GM19467 (cell line): ENCODE results near the gene LILRB5.
"Not testable (repeated sequence)": the region's sequence is repeated elsewhere in the genome, so short reads cannot be mapped to it uniquely, and the experiment has no call there.

Experiments
- ATAC-seq: cut with Tn5 transposase; IDR thresholded peaks from one replicate; pipeline ENCODE4 v1.9.1; 2021; ENCODE audit warnings: mild to moderate bottlenecking, moderate library complexity; ENCODE audit not compliant: unreplicated experiment

LILRB5 gene

DNA sequence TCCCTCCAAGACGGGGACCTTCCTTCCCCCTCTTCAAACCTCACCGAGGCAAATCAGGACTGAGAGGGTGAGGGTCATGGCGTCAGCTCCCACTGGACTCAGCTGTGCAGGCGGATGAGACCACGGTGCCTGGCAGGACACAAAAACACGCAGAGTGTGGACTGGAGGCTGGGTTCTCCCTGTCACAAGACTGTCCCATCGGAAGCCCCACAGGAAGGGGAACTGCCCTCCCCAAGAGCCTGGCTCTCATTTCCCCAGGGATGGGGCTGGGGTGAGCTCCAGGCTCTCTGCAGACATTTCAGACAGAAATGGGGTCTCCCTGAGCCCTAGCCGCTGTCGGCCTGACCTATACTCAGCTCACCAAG lies at the start of gene LILRB5:
LILRB5 (minus strand) TSS at position 158 of the 365 bp plus-strand sequence; CDS start at position 78, 80 bp downstream.
- no peak for ATAC-seq

DNA sequence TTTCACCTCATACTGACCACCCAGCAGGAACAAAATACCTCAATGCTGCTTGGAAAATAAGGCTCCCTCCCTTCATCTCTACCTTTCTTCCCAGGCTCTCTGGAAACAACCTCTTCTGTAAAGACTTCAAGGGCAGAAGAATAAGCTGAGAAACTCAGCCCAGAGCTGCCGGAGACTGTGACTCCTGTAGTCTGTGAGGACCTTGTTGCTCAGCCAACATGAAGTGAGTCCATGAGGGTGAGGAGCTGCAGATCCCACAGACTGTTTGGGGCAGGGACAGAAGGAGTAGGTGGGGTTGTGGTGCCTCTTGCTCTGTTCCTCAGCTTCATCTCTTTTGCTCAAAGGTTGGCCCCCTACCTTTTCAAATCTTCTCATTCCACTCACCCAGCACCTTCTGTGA lies 48.1 kb upstream of the LILRB5 start:
- ATAC-seq, result no peak

DNA sequence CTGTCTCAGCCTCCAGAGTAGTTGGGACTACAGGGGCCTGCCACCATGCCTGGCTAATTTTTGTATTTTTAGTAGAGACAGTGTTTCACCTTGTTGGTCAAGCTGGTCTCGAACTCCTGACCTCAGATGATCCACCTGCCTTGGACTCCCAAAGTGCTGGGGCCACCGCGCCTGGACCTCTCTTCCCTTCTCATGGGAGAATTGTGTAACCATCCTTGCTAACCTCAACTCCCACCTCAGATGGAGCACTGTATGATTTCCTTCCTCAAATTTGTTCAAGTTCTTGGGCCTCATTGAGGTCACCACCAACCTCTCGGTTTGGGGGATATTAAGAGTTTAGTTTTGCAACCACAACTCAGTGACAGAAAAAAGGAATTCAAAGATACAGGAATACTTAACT lies 45.2 kb upstream of the LILRB5 start:
- no peak for ATAC-seq

DNA sequence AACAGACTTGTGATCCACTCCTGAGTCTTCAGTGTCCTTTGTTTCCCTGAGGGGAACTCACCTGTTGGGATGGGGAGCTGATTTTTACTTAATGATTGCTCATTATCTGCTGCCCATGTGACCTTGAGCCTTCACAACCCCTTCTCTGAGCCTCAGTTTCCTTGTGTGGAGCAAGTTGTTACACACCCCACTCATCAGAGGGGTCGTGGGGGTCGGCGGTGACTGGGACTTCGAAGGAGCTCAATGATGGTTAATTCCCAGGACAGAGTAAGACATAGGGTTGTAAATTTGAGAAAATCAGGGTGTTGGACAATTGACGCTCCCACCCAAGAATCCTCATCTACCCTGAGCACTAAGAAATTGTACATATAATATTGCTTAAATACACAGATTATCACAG lies 42.4 kb upstream of the LILRB5 start:
- ATAC-seq, result no peak

DNA sequence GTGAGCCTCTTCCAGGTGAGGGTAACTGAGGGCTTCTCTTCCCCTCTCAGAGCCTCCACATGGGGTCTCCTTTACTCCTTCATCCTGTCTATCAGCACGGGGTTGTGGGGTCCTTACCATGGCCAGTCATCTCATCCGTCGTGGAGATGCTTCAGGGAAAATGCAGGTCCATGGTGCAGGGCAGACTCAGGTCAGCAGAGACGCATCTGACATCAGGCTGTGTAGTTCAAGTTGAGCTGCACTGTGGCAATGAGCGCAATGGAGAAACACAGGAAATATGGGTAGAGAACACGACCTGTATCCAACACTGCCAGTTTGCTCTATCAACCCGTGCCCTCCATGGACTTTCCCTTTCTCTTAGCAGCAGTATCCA lies 42.0 kb upstream of the LILRB5 start:
- ATAC-seq, result no peak

DNA sequence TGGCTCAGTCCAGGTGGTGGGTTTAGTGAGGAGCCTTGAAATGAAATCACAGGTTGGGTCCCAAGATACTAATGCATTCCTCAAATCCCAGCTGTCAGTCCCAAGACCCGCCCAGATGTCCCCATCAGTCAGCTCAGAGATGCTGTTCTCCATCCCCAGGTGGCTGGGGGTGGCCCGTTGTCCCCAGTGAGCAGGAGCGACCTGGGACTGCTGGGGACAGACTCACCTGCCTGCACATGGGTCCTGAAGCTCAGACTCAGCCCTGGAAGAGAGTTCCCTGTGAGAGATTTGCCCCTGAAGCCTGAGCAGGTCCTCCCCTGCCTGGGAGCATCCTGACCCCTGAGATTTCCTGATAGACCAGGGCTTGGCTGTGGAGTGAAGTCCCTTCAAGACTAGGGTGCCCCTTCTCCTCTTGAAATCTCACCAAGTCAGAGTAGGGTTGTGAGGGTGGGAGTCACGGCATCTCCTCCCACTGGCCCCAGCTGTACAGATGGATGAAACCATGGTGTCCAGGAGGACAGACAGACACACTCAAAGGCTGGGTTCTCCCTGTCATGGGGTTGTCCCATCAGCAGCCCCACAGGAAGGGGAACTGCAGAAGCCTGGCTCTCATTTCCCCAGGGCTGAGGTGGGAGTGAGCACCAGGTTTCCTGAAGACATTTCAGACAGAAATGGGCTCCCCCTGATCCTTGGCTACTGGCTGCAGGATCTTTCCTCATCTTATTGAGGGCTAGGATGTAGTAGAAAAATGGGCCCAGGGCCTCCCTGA lies 41.5 kb upstream of the LILRB5 start:
- ATAC-seq, result no peak

DNA sequence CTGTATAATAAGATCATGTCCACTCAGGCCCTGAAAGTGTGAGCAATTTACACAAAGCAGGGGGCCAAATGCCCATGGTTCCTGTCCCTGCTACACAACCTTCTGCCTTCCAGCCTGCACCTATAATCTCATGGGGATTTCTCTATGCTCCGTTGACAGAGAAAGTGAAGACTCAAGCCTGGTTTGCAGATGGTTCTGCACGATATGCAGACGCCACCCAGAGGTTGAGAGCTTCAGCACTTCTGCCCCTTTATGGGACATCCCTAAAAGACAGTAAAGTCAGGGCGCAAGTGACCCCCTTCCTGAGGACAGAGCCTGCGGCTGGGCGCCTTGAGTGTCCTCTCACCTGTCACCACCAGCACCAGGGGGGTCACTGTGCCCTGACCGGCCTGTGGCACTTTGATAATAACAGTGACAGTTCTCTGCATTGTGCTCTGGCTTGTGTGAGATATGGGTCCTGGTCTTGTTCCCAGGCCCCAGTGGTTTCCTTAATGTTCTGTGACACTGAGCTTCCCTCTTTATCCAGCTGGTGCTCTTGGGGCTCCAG lies 40.8 kb upstream of the LILRB5 start:
- ATAC-seq, result no peak

DNA sequence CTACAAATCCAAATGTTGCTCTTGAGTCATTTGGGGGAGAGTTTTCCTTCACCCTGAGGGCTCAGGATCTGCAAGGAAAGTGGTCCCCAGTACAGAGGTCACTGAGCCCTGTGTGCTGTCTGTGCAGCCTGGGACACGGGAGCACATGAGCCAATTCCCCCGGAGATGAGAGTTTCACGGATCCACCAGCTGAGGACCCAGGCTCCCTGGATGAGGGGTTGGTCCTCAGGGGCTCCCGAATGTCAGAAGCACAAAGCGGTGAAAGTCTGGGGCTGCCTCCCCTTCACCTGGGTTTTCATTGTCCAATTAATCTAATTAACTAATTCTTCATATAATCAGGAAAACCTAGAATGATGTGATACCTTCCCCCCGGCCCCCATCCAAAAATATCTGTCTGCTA lies 37.5 kb upstream of the LILRB5 start:
- no peak for ATAC-seq

DNA sequence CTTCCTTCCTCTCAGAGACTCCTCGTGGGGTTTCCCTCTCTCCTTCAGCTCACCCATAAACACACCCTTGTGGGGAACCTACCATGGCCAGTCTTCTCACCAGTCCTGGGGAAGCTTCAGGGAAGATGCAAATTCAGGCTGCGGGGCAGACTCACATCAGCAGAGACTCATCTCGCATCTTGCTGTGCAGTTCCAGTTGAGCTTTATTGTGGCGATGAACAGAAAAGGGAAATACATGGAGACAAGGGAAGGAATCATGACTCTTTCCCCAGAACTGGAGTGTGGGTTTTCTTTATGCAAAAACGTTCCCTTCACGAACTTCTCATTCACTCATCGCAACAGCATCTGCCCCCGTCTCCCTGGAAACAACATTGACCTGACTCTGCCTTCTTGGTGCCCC lies 32.1 kb upstream of the LILRB5 start:
- not testable (repeated sequence) for ATAC-seq

DNA sequence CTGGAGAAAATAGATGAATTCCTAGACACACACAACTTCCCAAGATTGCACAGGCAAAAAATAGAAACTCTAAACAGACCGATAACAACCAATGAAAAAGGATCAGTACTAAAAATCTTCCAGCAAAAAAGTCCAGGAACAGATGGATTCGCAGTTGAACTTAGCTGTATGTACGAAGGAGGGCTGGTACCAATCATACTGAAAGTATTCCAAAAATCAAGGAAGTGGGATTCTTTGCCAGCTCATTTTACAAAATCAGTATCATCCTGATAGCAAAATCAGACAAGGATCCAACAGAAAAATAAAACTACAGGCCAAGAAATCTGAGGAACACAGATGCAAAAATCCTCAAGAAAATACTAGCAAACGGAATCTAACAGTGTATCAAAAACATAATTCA lies 30.4 kb upstream of the LILRB5 start:
- ATAC-seq, result no peak

DNA sequence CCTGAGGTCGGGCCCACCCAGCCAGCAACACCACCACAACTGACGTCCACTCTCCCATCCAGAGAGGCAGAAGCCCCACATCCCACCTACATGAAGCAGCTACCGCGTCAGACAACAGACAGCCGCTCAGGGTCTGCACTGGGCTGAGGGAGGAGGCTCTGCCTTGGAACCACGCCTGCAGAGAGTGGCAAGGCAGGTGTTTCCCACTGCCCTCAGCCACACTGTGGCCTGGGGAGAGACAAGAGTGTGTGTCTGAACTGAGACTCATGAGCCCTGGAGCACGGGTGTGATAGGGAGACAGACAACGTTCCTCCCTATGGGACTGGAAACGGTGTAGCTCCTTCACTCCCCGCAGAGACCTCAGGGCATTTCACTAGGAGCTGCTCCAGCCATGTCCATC lies 29.2 kb upstream of the LILRB5 start:
- ATAC-seq, result not testable (repeated sequence)

DNA sequence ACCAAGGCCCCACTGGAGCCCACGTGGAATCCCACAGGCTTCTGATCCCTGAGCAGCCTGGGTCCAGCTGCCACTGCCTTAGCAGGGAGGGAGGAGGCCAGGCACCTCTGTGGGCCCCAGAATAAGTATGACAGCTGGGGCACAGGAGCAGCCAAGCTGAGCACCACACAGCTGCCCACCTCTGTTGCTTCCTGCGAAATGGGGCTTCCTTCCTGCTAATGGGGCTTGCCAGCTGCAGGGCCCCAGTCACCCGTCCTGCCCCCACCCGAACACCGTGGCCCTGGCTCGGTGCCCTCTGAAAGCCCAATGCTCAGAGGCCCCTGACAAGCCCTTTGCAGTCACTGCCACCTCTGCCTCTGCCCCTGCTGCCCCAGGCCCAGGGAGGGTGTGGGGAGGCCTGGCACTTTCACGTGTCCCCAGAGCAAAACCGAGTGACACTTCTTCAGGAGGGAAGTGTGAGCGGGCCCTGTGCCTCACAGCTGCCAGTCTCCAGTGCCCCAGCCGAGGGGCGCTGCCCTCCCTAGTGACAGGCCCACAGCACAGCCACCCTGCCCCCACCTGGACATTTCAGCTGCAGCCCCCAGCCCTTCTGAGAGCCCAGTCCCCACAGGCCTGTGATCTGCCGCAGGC lies 28.5 kb upstream of the LILRB5 start:
- not testable (repeated sequence) for ATAC-seq

DNA sequence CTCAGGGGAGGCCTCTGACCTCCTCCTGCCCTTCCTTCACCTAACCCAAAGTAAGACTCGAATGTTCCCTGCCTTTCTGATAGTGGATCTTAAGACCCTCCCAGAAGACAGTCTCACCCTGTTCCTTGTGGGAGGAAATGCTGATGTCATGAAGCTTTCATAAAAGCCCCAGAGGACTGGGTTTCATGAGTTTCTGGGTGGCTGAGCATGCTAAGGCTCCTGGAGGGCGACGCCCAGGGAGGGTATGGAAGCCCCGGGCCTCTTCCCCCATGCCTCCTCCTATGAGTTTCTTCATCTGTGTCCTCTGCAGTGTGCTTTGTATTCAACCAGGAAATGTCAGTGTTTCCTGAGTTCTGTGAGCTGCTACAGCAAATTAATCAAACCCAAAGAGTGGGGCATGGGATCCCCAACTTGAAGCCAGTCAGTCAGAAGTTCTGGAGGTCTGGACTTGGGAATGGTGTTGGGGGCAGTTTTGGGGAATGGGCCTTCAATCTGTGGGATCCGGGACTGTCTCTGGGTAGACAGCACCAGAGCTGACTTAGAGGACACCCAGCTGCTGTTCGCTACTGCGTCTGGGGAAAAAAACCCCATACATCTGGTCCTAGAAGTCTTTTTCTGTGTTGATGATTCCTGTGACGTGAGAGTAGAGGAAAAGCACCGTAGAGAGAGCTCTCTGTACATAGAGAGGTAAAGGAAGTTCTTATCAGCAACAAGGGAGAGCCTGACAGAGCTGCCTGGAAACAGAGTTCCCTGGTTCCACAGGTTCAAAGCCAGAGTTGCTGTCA lies 25.8 kb upstream of the LILRB5 start:
- ATAC-seq, result no peak

DNA sequence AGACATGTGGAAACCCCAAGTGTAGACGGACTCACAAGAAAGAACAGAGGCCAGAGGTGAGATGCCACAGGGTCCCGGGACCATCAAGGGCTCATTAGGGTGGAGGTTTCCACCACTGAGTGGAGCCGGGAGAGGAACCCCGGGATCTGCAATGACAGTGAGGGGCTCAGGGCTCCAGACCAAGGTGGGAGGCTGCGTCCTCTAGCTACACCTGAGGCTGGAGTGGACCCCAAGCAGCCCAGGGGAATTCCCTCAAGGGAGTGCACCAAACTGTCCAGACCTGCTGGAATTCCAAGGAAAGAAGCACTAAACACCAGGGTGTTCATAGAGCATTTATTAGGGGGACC lies 24.6 kb upstream of the LILRB5 start:
- ATAC-seq, result not testable (repeated sequence)

DNA sequence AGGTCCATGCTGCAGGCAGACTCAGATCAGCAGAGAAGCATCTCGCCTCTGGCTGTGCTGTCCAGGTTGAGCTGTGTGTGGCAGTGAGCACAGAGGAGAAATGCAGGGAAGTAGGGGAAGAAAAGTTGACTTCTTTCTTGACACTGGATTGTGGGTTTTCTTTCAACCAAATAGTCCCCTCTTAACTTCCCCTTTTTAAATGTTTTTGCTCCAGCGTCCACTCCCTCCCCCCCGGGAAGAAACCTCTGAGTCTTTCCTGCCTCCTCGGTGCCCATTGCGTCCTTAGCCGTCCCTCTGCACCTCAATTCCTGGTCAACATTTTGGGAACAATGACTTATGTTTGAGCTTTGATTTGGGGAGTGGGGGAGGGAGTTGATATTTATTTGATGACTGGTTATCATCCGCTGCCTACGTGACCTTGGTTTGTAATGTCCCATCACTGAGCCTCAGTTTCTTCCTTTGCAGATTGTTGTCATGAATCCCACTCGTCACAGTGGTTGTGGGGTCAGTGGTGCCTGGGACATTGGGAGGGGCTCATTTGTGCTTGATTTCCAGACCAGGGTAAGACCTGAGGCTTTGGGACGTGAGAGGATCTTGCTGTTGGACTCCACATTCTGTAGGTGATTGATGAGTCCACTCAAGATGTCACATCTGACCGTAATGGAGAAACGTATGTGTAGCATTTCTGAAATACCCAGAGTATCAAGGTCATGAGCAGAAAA lies 24.1 kb upstream of the LILRB5 start, which contains the start of gene LILRB2:
LILRB2 (minus strand) TSS at position 104 of the 722 bp plus-strand sequence. CDS start 614 bp downstream, outside the sequence.
- ATAC-seq, result no peak

DNA sequence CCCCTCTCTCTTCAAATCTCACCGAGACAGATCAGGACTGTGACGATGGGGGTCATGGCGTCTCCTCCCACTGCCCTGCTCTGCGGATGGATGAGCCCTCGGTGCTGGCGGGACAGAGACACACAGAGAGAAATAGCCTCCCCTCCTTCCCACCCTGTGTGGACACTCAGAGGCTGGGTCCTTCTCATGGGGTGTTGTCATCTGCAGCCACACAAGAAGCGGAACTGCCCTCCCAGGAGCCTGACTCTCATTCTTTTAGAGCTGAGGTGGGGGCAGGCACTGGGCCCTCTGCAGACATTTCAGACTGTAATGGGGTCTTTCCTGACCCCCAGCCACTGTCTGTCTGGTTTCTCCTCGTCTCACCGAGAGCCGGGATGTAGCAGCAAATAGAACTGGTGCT lies 23.4 kb upstream of the LILRB5 start:
- not testable (repeated sequence) for ATAC-seq

DNA sequence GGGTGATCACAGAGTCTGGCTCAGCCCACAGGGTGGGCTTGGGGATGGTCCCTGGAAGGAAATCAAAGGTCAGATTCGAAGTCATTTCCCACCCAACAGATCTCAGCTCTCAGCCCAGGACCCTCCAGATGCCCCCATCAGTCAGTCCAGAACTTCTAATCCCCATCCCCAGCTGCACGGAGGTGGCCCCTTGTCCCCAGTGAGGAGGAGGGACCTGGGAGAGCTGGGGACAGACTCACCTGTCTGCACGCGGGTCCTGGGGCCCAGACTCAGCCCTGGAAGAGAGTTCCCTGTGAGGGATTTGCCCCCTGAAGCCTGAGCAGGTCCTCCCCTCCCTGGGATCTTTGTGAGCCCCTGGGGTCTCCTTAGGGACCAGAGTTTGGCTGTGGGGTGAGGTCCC lies 23.0 kb upstream of the LILRB5 start:
- ATAC-seq, result not testable (repeated sequence)

DNA sequence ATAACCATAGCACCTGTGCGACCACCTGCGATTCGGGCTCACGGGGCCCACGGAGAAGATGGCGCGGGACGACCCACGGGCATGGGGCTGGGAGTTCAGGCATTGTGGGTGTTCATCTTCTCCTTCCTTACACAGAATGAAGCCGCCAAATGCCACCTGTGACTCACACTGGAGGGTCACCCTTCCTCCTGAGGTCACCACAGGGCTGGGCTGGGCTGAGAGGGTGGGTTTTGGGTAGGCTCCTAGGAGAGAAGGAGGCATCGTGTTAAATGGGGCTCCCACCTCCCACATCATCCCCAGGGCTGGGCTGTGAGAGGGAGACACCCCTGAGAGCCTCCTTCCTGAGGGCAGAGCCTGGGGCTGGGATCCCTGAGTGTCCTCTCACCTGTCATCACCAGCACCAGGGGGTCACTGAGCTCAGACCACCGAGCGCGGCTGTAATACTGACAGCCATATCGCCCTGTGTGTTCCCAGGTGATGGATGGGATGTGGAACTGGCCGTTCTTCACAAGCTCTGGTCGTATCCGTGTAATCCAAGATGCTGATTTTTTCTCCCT lies 22.4 kb upstream of the LILRB5 start:
- ATAC-seq, result no peak

DNA sequence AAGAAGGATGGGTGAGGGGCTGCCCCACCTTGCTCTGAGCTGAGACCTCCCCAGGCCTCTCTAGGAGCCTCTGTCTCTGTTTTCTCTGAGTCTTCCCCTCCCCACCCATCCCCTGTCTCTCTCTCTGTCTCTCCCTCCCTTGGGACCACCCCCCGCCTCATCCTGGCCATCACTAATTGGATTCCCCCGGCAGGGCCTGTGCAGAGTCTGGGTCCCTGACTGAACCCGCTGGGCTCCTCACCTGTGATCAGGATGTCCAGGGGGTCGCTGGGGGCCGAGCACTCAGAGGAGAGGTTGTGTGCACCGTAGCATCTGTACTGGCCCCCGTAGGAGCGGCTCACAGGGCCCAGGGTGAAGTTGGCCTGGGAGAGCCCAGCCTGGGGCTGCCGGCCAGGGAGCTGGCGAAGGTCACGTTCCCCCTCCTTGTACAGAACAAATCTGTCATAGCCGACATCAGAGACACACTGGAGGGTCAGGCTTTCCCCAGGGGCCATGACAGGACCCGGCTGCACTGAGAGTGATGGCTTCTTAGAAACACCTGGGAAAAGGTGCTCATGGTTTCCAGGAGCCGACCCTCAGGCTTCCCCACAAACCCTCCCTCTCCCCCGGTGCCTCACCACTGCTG lies 21.6 kb upstream of the LILRB5 start:
- not testable (repeated sequence) for ATAC-seq

DNA sequence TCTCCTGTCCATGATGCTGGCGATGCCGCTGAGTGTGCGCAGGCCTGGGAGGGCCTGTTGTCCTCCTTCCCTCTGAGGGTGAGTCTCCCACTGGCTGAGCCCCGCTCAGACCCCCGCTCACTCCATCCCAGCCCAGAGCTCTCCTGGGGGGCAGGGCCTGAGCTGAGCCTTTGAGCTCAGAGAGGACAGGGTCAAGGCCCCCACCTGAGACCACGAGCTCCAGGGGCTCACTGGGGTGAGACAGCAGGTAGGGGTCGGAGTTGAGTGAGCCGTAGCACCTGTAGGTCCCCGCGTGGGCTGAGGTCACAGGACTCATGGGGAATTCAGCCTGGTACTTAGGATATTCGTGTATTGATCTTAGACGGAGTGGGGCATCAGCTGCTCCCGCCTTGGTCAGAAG lies 21.0 kb upstream of the LILRB5 start:
- not testable (repeated sequence) for ATAC-seq
